Panc1 (cell line): ENCODE results near the gene NOXA1. TPM values are rescaled to one million over a fixed set of nuclear protein-coding genes. Genes with fewer than 3 reads are reported as not detected.

ENCODE experiments used
- ATAC-seq: fragments of 200-7000 bp; cut with Tn5 transposase; 2 replicates; pipeline ENCODE4 v1.9.1; 2020; ENCODE audit warnings: mild to moderate bottlenecking, moderate library complexity
- BruUV-seq: library from RNA; stranded (reverse); fragments of 400-500 nt; replicated peaks from 2 replicates; lab custom pipeline; 2021; lab: Mats Ljungman, UMichigan
- CTCF ChIA-PET: fragments of 300-600 bp; sonication (Branson Sonifier 250); formaldehyde crosslinking; loops from one replicate; lab custom pipeline; 2022; ENCODE audit warnings: antibody characterized with exemption; lab: Charles Lee
- POLR2A ChIA-PET: fragments of 300-600 bp; sonication (Branson Sonifier 250); formaldehyde crosslinking; loops from one replicate; lab custom pipeline; 2022; ENCODE audit warnings: antibody characterized with exemption; lab: Charles Lee
- DNase-seq: peaks from one replicate; pipeline ENCODE4 v3.0.0-alpha.2; 2010; ENCODE audit warnings: low read depth, low spot score
- H3K27ac ChIP-seq: 2 replicates; pipeline ENCODE4 v1.5.1; 2011; ENCODE audit warnings: mild to moderate bottlenecking, low read length, inconsistent platforms
- H3K27me3 ChIP-seq: fragments of 200-500 bp; sonication (Bioruptor generic); 2 replicates; pipeline ENCODE4 v1.6.0; 2014; ENCODE audit warnings: low read length, inconsistent platforms; ENCODE audit not compliant: control insufficient read depth, insufficient read depth
- H3K36me3 ChIP-seq: fragments of 200-500 bp; sonication (Bioruptor generic); 2 replicates; pipeline ENCODE4 v1.5.1; 2014; ENCODE audit warnings: inconsistent platforms, mild to moderate bottlenecking, low read length, moderate library complexity; ENCODE audit not compliant: control insufficient read depth, insufficient read depth
- H3K4me1 ChIP-seq: 2 replicates; pipeline ENCODE4 v1.5.1; 2011; ENCODE audit warnings: inconsistent platforms, mild to moderate bottlenecking, low read length, moderate library complexity; ENCODE audit not compliant: control insufficient read depth, insufficient read depth
- H3K4me3 ChIP-seq, 2 experiments: 2 replicates each; pipeline ENCODE4 v1.5.1; 2011 to 2012; ENCODE audit warnings: low read depth in 2 of 2, low read length in 2 of 2, mild to moderate bottlenecking in 2 of 2, inconsistent platforms in 1 of 2, moderate library complexity in 1 of 2
- H3K9me3 ChIP-seq: fragments of 200-500 bp; sonication (Bioruptor generic); 2 replicates; pipeline ENCODE4 v1.5.1; 2014; ENCODE audit warnings: low read depth, mild to moderate bottlenecking, inconsistent platforms, low read length, moderate library complexity; ENCODE audit not compliant: control insufficient read depth, insufficient read depth
- POLR2AphosphoS5 ChIP-seq: IDR thresholded peaks from 2 replicates; pipeline ENCODE4 v1.6.1; 2012; ENCODE audit warnings: mild to moderate bottlenecking, low read depth, low read length, moderate library complexity
- SIN3A ChIP-seq: IDR thresholded peaks from 2 replicates; pipeline ENCODE4 v1.6.1; 2012; ENCODE audit warnings: low read depth, mild to moderate bottlenecking, low read length, moderate library complexity, borderline replicate concordance; ENCODE audit not compliant: insufficient read depth
- TCF7L2 ChIP-seq: IDR thresholded peaks from 2 replicates; pipeline ENCODE4 v1.6.1; 2011; ENCODE audit warnings: mild to moderate bottlenecking, low read depth, low read length, inconsistent platforms
- in situ Hi-C: cut with HindIII; loops from 2 replicates; pipeline ENCODE4 v1.10.0; 2016; ENCODE audit warnings: low sequenced_read_pairs, low pct_unique_long_range_greater_than_20kb
- intact Hi-C: fragments of 100-400 bp; cut with micrococcal nuclease; formaldehyde crosslinking; loops from one replicate; pipeline ENCODE4 v1.10.0; 2022; ENCODE audit not compliant: unreplicated experiment
- total RNA-seq: library from RNA; stranded (reverse); gene quantifications from one replicate; pipeline ENCODE4 v1.2.1, GENCODE V29; 2021; ENCODE audit not compliant: unreplicated experiment
- TF ChIP-seq, protein P1 (sequence below): fragments of 450-650 bp; IDR thresholded peaks from 2 replicates; pipeline ENCODE4 v1.5.1; 2017; ENCODE audit warnings: mild to moderate bottlenecking
- TF ChIP-seq, protein P2 (sequence below), 2 experiments: IDR thresholded peaks; 2 replicates each; pipeline ENCODE4 v1.6.1; 2011 to 2012; ENCODE audit warnings: low read depth in 2 of 2, control low read depth in 1 of 2, low read length in 1 of 2, mild to moderate bottlenecking in 1 of 2, moderate library complexity in 1 of 2; ENCODE audit not compliant: insufficient read depth in 1 of 2

NOXA1 gene
- total RNA-seq, 1 experiment from 2014 or later = 3.7 TPM

DNA sequence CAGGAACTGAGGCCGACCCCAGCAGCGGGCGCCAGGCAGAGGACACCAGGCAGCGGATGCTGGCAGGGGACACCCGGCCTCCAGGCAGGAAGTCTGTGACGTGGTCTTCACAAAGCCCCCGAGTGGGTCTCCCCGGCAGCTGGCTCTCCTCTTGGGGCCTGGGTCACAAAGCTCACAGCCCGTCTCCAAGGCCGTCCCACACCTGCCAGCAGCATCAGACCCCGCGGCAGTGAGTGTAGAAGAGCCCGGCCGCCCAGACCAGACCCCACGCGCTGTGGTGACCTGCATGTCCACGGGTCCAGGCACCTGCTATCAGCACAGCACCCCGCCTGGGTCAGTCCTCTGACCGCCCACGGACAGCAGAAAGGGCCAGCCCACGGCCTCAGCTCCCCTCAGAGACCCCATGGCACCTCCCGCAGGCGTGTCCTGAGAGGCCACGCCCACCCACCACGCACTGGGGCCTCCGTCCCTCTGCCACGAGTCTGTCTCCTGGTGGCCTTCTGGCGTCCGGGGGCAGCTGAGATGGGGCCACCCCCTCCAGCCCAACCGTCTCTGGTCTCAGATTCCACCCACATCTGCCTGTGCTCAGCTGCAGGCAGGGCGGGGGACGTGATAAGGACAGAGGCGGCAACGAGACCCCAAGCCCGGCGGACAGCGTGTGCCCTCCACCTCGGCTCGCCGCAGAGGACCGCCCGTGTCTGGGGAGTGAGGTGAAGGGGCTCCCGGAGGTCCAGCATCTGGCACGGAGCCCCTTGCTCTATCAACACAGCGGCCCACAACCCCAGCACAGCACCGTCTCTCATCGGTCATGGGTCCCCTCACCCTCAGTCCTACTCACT, 34.4 kb upstream of the NOXA1 start:
- H3K27me3 ChIP-seq = no peaks in the 10 kb centered on the region
- H3K4me3 ChIP-seq = no peak overlapping the region
- CTCF ChIA-PET = no interaction called here
- TF ChIP-seq, protein P1, sequence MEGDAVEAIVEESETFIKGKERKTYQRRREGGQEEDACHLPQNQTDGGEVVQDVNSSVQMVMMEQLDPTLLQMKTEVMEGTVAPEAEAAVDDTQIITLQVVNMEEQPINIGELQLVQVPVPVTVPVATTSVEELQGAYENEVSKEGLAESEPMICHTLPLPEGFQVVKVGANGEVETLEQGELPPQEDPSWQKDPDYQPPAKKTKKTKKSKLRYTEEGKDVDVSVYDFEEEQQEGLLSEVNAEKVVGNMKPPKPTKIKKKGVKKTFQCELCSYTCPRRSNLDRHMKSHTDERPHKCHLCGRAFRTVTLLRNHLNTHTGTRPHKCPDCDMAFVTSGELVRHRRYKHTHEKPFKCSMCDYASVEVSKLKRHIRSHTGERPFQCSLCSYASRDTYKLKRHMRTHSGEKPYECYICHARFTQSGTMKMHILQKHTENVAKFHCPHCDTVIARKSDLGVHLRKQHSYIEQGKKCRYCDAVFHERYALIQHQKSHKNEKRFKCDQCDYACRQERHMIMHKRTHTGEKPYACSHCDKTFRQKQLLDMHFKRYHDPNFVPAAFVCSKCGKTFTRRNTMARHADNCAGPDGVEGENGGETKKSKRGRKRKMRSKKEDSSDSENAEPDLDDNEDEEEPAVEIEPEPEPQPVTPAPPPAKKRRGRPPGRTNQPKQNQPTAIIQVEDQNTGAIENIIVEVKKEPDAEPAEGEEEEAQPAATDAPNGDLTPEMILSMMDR = no peak
- TF ChIP-seq, protein P2, sequence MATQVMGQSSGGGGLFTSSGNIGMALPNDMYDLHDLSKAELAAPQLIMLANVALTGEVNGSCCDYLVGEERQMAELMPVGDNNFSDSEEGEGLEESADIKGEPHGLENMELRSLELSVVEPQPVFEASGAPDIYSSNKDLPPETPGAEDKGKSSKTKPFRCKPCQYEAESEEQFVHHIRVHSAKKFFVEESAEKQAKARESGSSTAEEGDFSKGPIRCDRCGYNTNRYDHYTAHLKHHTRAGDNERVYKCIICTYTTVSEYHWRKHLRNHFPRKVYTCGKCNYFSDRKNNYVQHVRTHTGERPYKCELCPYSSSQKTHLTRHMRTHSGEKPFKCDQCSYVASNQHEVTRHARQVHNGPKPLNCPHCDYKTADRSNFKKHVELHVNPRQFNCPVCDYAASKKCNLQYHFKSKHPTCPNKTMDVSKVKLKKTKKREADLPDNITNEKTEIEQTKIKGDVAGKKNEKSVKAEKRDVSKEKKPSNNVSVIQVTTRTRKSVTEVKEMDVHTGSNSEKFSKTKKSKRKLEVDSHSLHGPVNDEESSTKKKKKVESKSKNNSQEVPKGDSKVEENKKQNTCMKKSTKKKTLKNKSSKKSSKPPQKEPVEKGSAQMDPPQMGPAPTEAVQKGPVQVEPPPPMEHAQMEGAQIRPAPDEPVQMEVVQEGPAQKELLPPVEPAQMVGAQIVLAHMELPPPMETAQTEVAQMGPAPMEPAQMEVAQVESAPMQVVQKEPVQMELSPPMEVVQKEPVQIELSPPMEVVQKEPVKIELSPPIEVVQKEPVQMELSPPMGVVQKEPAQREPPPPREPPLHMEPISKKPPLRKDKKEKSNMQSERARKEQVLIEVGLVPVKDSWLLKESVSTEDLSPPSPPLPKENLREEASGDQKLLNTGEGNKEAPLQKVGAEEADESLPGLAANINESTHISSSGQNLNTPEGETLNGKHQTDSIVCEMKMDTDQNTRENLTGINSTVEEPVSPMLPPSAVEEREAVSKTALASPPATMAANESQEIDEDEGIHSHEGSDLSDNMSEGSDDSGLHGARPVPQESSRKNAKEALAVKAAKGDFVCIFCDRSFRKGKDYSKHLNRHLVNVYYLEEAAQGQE (IDR thresholded peaks at IDR 0.05; ENCODE audit: insufficient read depth in 1 of 2, low read depth in 2 of 2, low read length in 1 of 2) = no peak
- TF ChIP-seq POLR2AphosphoS5 = no peak
- no peak for TF ChIP-seq SIN3A
- no peak for TF ChIP-seq TCF7L2
- H3K36me3 ChIP-seq = no peaks in the 10 kb centered on the region
- no TSS peak for BruUV-seq
- H3K27ac ChIP-seq = no peak overlapping the region
- DNase-seq = no peak
- no peaks in the 10 kb centered on the region for H3K9me3 ChIP-seq
- in situ Hi-C loops (no loop called here), intact Hi-C loops (no loop called here)
- POLR2A ChIA-PET = no interaction called here
- no peak for ATAC-seq
- no peaks in the 10 kb centered on the region for H3K4me1 ChIP-seq

DNA sequence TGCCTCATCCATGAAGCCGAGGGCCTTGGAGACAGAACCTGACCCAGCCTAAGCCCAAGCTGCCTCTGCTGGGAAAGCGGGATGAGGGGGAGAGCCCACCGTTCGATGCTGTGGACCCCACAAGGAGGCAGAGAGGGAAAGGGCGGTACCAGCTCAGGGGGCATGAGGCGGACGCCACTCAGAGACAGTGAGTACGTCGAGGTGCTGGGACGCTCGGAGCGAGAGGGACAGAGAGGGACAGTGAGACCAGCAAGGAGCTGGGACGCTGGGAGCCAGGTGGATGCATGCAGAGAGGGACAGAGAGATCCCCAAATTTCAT, 33.8 kb upstream of the NOXA1 start:
- intact Hi-C loops (no loop called here), in situ Hi-C loops (no loop called here)
- no peak for ATAC-seq
- BruUV-seq = no TSS peak
- H3K27ac ChIP-seq = no peak overlapping the region
- TF ChIP-seq, protein P2 (IDR thresholded peaks at IDR 0.05; ENCODE audit: insufficient read depth in 1 of 2, low read depth in 2 of 2, low read length in 1 of 2) = no peak
- TF ChIP-seq SIN3A (no peak), TCF7L2 (no peak)
- TF ChIP-seq, protein P1 = no peak
- H3K4me1 ChIP-seq = no peaks in the 10 kb centered on the region
- no peaks in the 10 kb centered on the region for H3K9me3 ChIP-seq
- H3K4me3 ChIP-seq = no peak overlapping the region
- DNase-seq = no peak
- ChIA-PET POLR2A (no interaction called here), CTCF (no interaction called here)
- no peaks in the 10 kb centered on the region for H3K36me3 ChIP-seq
- no peaks in the 10 kb centered on the region for H3K27me3 ChIP-seq
